ENCODE data around the gene VPS45.
"Not testable (repeated sequence)": the region's sequence is repeated elsewhere in the genome, so short reads cannot be mapped to it uniquely, and the experiment has no call there.

Gene VPS45

DNA sequence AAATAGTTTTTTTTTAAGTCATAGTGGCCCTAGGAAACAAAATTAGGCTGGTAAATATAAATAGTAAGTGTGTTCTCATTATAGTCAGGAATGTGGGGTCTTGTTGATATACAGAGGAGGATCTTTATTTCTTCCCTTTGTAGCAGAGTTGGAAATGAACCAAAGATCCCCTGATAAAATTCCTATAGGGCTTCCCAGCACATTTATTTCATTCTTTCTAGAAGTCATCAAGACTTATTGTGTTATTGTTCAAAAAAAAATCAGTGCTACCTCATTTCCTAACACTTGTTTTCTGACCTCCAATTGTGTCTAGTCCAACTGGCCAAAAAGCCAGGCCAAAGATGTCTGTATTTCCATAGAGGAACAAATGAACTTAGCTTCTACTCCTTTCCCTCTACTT, 74.5 kb downstream of the VPS45 start:
- no peak for DNase-seq (ENCODE audit: low spot score)
- H3K4me1 ChIP-seq (ENCODE audit: control insufficient read depth in 2 of 2, insufficient read depth in 1 of 2, low read depth in 1 of 2, low read length in 2 of 2), result no peaks in the 10 kb centered on the region
- H3K27me3 ChIP-seq (ENCODE audit: control insufficient read depth in 3 of 3, insufficient read depth in 3 of 3, low read depth in 1 of 3, low read length in 3 of 3), result no peaks in the 10 kb centered on the region
- H3K9me3 ChIP-seq (replicated peaks in 1 of 2; ENCODE audit: control insufficient read depth in 2 of 2, insufficient read depth in 1 of 2, low read depth in 1 of 2, low read length in 2 of 2), result no peaks in the 10 kb centered on the region
- no peaks in the 10 kb centered on the region for H3K79me1 ChIP-seq (ENCODE audit: low read depth, low read length)
- H3K23ac ChIP-seq (ENCODE audit: low read depth, low read length, poor library complexity), result no peak overlapping the region
- no peak overlapping the region for H3K4me3 ChIP-seq (ENCODE audit: low read length in 2 of 2)
- no peak overlapping the region for H3K27ac ChIP-seq (replicated peaks; ENCODE audit: low read length)
- H3K9ac ChIP-seq (ENCODE audit: low read depth, low read length, poor library complexity), result no peak overlapping the region
- H2BK12ac ChIP-seq (ENCODE audit: low read length), result no peak overlapping the region
- no peak overlapping the region for H3K14ac ChIP-seq (ENCODE audit: low read length)
- H2BK120ac ChIP-seq (ENCODE audit: low read depth, low read length), result no peak overlapping the region
- H2BK15ac ChIP-seq (ENCODE audit: low read length), result no peak overlapping the region
- no peak overlapping the region for H2BK5ac ChIP-seq (ENCODE audit: low read length)
- H3K4ac ChIP-seq (ENCODE audit: low read length), result no peak overlapping the region
- H3K36me3 ChIP-seq (replicated peaks in 1 of 2; ENCODE audit: control insufficient read depth in 2 of 2, insufficient read depth in 2 of 2, low read length in 2 of 2), result peaks cover 2 to 18% of the 10 kb centered on the region in 2 donors
- H2AFZ ChIP-seq (ENCODE audit: low read length), result no peak overlapping the region
- no peak overlapping the region for H3K4me2 ChIP-seq (ENCODE audit: insufficient read depth, low read length, poor library complexity, severe bottlenecking)
- no peak overlapping the region for H3K18ac ChIP-seq (ENCODE audit: low read length)
- no peak overlapping the region for H4K91ac ChIP-seq (ENCODE audit: low read depth, low read length, poor library complexity)
- H2AK5ac ChIP-seq (ENCODE audit: low read depth, low read length), result no peak overlapping the region
- H4K8ac ChIP-seq (ENCODE audit: low read depth, low read length), result no peak overlapping the region

DNA sequence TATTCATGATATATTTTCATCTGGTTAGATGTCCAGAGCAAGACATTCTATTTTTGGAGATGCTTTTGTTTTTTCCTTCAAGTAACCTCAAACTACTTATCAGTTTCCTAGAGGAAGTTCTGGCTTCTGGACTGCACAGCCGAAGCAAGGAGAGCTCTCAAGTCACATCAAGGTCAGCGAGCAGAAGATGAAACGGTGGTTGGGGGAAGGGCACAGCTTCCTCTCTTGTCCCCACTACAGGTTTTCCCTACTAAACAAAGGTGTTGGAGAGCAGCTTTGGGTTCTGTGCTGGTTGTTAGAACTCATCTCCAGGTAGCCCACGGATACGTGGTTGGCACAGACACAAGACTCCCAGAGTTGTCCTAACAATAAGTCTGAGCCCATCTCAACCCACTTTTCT, 77.0 kb downstream of the VPS45 start:
- H3K18ac ChIP-seq (ENCODE audit: low read length), result no peak overlapping the region
- no peak overlapping the region for H2BK120ac ChIP-seq (ENCODE audit: low read depth, low read length)

DNA sequence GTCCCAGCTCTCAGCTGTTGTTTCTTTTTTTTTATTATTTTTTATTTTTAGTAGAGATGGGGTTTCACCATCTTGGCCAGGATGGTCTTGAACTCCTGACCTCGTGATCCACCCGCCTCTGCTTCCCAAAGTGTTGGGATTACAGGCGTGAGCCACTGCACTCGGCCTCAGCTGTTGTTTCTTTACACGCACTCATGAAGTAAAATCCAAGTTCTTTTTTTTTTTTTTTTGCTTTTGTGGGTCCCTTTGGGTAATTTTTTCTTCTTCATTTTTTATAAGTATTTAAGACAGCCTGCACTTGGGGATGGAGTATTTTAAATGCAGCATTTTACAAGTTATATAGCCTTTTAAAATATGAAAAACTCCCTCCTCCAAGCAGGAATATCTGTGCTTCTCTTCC, 78.4 kb downstream of the VPS45 start:
- H3K4me3 ChIP-seq (ENCODE audit: low read length in 2 of 2); H2BK5ac ChIP-seq (ENCODE audit: low read length): not testable (repeated sequence)
- WGBS, 2 donors (ENCODE audit: extremely low coverage in 2 of 2, insufficient read length in 2 of 2, insufficient replicate concordance in 1 of 2), result no CpG with 5 or more reads among the region's 5 CpGs

More for the DNA sequence above, 77.0 kb downstream of the VPS45 start:
- Histone ChIP-seq H3K27ac (replicated peaks; ENCODE audit: low read length) (no peak overlapping the region), H3K9ac (ENCODE audit: low read depth, low read length, poor library complexity) (no peak overlapping the region), H3K36me3 (replicated peaks in 1 of 2; ENCODE audit: control insufficient read depth in 2 of 2, insufficient read depth in 2 of 2, low read length in 2 of 2) (peaks cover 2 to 15% of the 10 kb centered on the region in 2 donors), H3K4me2 (ENCODE audit: insufficient read depth, low read length, poor library complexity, severe bottlenecking) (no peak overlapping the region), H4K8ac (ENCODE audit: low read depth, low read length) (no peak overlapping the region), H2AK5ac (ENCODE audit: low read depth, low read length) (no peak overlapping the region), H2BK12ac (ENCODE audit: low read length) (no peak overlapping the region), H3K23ac (ENCODE audit: low read depth, low read length, poor library complexity) (no peak overlapping the region), H3K27me3 (ENCODE audit: control insufficient read depth in 3 of 3, insufficient read depth in 3 of 3, low read depth in 1 of 3, low read length in 3 of 3) (no peaks in the 10 kb centered on the region), H2BK15ac (ENCODE audit: low read length) (no peak overlapping the region), H3K14ac (ENCODE audit: low read length) (no peak overlapping the region), H3K4me1 (ENCODE audit: control insufficient read depth in 2 of 2, insufficient read depth in 1 of 2, low read depth in 1 of 2, low read length in 2 of 2) (no peaks in the 10 kb centered on the region), H4K91ac (ENCODE audit: low read depth, low read length, poor library complexity) (no peak overlapping the region), H3K9me3 (replicated peaks in 1 of 2; ENCODE audit: control insufficient read depth in 2 of 2, insufficient read depth in 1 of 2, low read depth in 1 of 2, low read length in 2 of 2) (no peaks in the 10 kb centered on the region), H2AFZ (ENCODE audit: low read length) (no peak overlapping the region), H3K79me1 (ENCODE audit: low read depth, low read length) (no peaks in the 10 kb centered on the region), H3K4ac (ENCODE audit: low read length) (no peak overlapping the region), H3K4me3 (ENCODE audit: low read length in 2 of 2) (no peak overlapping the region), H2BK5ac (ENCODE audit: low read length) (no peak overlapping the region)
- no peak for DNase-seq (ENCODE audit: low spot score)
- WGBS, 2 donors (ENCODE audit: extremely low coverage in 2 of 2, insufficient read length in 2 of 2, insufficient replicate concordance in 1 of 2), result no CpG with 5 or more reads among the region's 5 CpGs

DNA sequence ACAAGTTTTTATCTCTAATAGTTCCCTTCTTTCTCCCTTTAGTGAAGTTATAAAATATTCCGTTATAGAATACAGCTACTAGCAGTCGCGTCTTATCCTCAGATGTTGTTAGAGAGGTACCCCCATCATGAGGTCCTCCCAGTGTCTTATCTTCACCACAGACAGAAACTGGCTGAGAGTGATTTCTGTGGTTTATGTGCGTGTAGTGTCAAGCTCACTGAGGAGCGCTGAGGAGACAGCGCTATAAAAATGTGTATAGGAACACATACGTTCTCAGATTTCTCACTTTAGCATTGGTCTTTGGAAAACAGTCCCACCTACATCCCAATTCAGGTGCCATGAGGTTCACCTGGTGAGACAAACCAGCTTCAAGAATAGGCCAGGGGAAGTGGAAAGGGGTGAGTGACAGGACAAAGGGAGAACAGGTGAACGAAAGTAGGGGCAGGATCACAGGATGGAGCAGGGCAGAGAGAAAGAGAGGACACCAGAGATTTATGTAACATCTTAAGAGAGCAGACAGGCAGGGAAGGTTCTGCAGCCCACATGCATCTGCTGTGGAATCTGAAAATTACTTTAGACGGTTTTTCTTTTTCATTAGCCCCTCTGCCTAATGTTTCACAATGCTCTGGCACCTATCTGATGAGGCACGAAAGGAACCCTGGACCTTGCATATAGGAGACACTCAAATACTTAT, 79.4 kb downstream of the VPS45 start:
- H3K4ac ChIP-seq (ENCODE audit: low read length), result no peak overlapping the region
- H3K9me3 ChIP-seq (replicated peaks in 1 of 2; ENCODE audit: control insufficient read depth in 2 of 2, insufficient read depth in 1 of 2, low read depth in 1 of 2, low read length in 2 of 2), result no peaks in the 10 kb centered on the region
- H2BK15ac ChIP-seq (ENCODE audit: low read length), result no peak overlapping the region
- no peak overlapping the region for H2AFZ ChIP-seq (ENCODE audit: low read length)
- H2BK12ac ChIP-seq (ENCODE audit: low read length), result no peak overlapping the region
- no peak overlapping the region for H3K23ac ChIP-seq (ENCODE audit: low read depth, low read length, poor library complexity)
- peaks cover 8 to 13% of the 10 kb centered on the region in 2 donors for H3K4me1 ChIP-seq (ENCODE audit: control insufficient read depth in 2 of 2, insufficient read depth in 1 of 2, low read depth in 1 of 2, low read length in 2 of 2)
- DNase-seq (ENCODE audit: low spot score), result no peak
- H2BK120ac ChIP-seq (ENCODE audit: low read depth, low read length), result no peak overlapping the region
- peaks cover 2 to 20% of the 10 kb centered on the region in 2 donors for H3K36me3 ChIP-seq (replicated peaks in 1 of 2; ENCODE audit: control insufficient read depth in 2 of 2, insufficient read depth in 2 of 2, low read length in 2 of 2)
- H3K18ac ChIP-seq (ENCODE audit: low read length), result no peak overlapping the region
- H2BK5ac ChIP-seq (ENCODE audit: low read length), result no peak overlapping the region
- no peak overlapping the region for H4K8ac ChIP-seq (ENCODE audit: low read depth, low read length)
- H3K27ac ChIP-seq (replicated peaks; ENCODE audit: low read length), result no peak overlapping the region
- WGBS, 2 donors (ENCODE audit: extremely low coverage in 2 of 2, insufficient read length in 2 of 2, insufficient replicate concordance in 1 of 2), result no CpG with 5 or more reads among the region's 10 CpGs
- no peak overlapping the region for H2AK5ac ChIP-seq (ENCODE audit: low read depth, low read length)
- H3K4me2 ChIP-seq (ENCODE audit: insufficient read depth, low read length, poor library complexity, severe bottlenecking), result no peak overlapping the region
- H3K27me3 ChIP-seq (ENCODE audit: control insufficient read depth in 3 of 3, insufficient read depth in 3 of 3, low read depth in 1 of 3, low read length in 3 of 3), result no peaks in the 10 kb centered on the region
- H3K79me1 ChIP-seq (ENCODE audit: low read depth, low read length), result peaks cover 9% of the 10 kb centered on the region
- no peak overlapping the region for H4K91ac ChIP-seq (ENCODE audit: low read depth, low read length, poor library complexity)
- no peak overlapping the region for H3K4me3 ChIP-seq (ENCODE audit: low read length in 2 of 2)
- no peak overlapping the region for H3K14ac ChIP-seq (ENCODE audit: low read length)
- no peak overlapping the region for H3K9ac ChIP-seq (ENCODE audit: low read depth, low read length, poor library complexity)

More for the DNA sequence above, 78.4 kb downstream of the VPS45 start:
- H2AK5ac ChIP-seq (ENCODE audit: low read depth, low read length); H3K4ac ChIP-seq (ENCODE audit: low read length); H2BK12ac ChIP-seq (ENCODE audit: low read length); H3K79me1 ChIP-seq (ENCODE audit: low read depth, low read length); H3K9me3 ChIP-seq (replicated peaks in 1 of 2; ENCODE audit: control insufficient read depth in 2 of 2, insufficient read depth in 1 of 2, low read depth in 1 of 2, low read length in 2 of 2); H3K27me3 ChIP-seq (ENCODE audit: control insufficient read depth in 3 of 3, insufficient read depth in 3 of 3, low read depth in 1 of 3, low read length in 3 of 3); H3K23ac ChIP-seq (ENCODE audit: low read depth, low read length, poor library complexity); H3K4me1 ChIP-seq (ENCODE audit: control insufficient read depth in 2 of 2, insufficient read depth in 1 of 2, low read depth in 1 of 2, low read length in 2 of 2); H2BK120ac ChIP-seq (ENCODE audit: low read depth, low read length); H4K91ac ChIP-seq (ENCODE audit: low read depth, low read length, poor library complexity); H3K14ac ChIP-seq (ENCODE audit: low read length); H2AFZ ChIP-seq (ENCODE audit: low read length); H3K27ac ChIP-seq (replicated peaks; ENCODE audit: low read length); H2BK15ac ChIP-seq (ENCODE audit: low read length); H4K8ac ChIP-seq (ENCODE audit: low read depth, low read length); H3K9ac ChIP-seq (ENCODE audit: low read depth, low read length, poor library complexity); DNase-seq (ENCODE audit: low spot score); H3K4me2 ChIP-seq (ENCODE audit: insufficient read depth, low read length, poor library complexity, severe bottlenecking); H3K18ac ChIP-seq (ENCODE audit: low read length): not testable (repeated sequence)
- H3K36me3 ChIP-seq (replicated peaks in 1 of 2; ENCODE audit: control insufficient read depth in 2 of 2, insufficient read depth in 2 of 2, low read length in 2 of 2), result peaks cover 2 to 11% of the 10 kb centered on the region in 2 donors
